Peyer's patch (tissue), 4 donors: Measurements from ENCODE around the gene FYB2. TPM values are rescaled to one million over a fixed set of nuclear protein-coding genes. Genes with fewer than 3 reads are reported as not detected.

Source experiments
- DNase-seq, 3 donors: peaks; one replicate each; pipeline ENCODE4 v3.0.0-alpha.2; 2017 to 2019
- H3K27ac ChIP-seq, 4 donors: fragments of 200-600 bp; sonication (generic); one replicate each; pipeline ENCODE4 v1.5.1; 2016 to 2019
- H3K27me3 ChIP-seq, 2 donors: fragments of 200-600 bp; sonication (generic); one replicate each; pipeline ENCODE4 v1.5.1; 2019
- H3K36me3 ChIP-seq, 3 donors: fragments of 200-600 bp; sonication (generic); one replicate each; pipeline ENCODE4 v1.5.1; 2016 to 2019
- H3K4me1 ChIP-seq, 4 donors: fragments of 200-600 bp; sonication (generic); one replicate each; pipeline ENCODE4 v1.5.1; 2016 to 2019
- H3K4me3 ChIP-seq, 4 donors: fragments of 200-600 bp; sonication (generic); 1 replicate in 3 of 4; 2 replicates in 1 of 4; pipeline ENCODE4 v1.5.1; 2016 to 2019; ENCODE audit warnings: mild to moderate bottlenecking in 1 of 4
- H3K9me3 ChIP-seq, 4 donors: fragments of 200-600 bp; sonication (generic); one replicate each; pipeline ENCODE4 v1.5.1; 2016 to 2019; ENCODE audit warnings: mild to moderate bottlenecking in 1 of 4
- CTCF ChIP-seq, 6 experiments: fragments of 450-650 bp in 4 of 6; fragments of 200-600 bp in 2 of 6; sonication (generic) in 1 of 6; IDR thresholded peaks; one replicate each; pipeline ENCODE4 v1.5.1; 2017 to 2019; ENCODE audit warnings: antibody characterized with exemption in 6 of 6, mild to moderate bottlenecking in 3 of 6, moderate library complexity in 1 of 6
- POLR2A ChIP-seq, 2 donors: fragments of 450-650 bp; IDR thresholded peaks; one replicate each; pipeline ENCODE4 v1.5.1; 2017; ENCODE audit warnings: antibody characterized with exemption in 2 of 2, mild to moderate bottlenecking in 2 of 2, moderate library complexity in 2 of 2
- total RNA-seq, 4 donors: library from RNA; depleted of rRNA; stranded (reverse); fragments of >200 nt; gene quantifications; one replicate each; pipeline ENCODE4 v1.1.0, GENCODE V29; 2016

The FYB2 gene
- total RNA-seq, 4 donors from 2014 or later, result 4.1 to 10.2 (median 8.4) TPM

DNA sequence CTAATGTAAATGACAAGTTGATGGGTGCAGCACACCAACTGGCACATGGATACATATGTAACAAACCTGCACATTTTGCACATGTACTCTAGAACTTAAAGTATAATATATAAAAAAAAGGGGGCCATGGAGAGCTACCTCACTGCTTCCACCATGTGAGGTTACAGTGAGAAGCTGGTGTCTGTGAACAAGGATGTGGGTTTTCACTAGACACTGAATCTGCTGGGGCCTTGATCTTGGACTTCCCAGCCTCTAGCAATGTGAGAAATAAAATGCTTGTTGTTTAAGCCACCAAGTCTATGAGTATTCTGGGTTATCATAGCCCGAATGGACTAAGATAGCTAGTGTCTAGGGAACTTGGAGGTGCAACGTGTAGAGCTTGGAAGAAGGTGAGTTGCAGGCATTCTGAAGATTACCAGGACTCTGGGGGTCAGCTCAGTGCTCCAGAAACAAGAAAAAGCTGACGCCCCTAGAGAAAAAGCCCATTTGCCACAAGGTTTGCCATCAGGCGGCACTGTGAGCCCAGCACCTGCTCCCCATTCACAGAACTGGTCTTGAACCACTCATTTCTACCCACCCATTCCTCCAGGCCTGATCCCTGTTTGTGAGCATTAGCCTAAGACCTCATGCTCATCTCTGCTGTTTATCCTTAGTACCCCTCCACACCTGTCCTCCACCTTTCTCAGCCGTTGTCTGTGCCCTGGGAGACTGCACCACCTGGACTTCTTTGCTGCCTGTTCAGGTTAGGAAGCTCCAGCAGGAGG lies 15.1 kb upstream of the FYB2 start:
- DNase-seq, result no peak
- H3K27me3 ChIP-seq, result no peaks in the 10 kb centered on the region
- H3K4me3 ChIP-seq, result no peak overlapping the region
- H3K9me3 ChIP-seq, result no peaks in the 10 kb centered on the region
- H3K27ac ChIP-seq, result no peak overlapping the region
- TF ChIP-seq POLR2A (IDR thresholded peaks at IDR 0.05) (no peak), CTCF (IDR thresholded peaks at IDR 0.05) (no peak)
- H3K36me3 ChIP-seq, result no peaks in the 10 kb centered on the region
- no peaks in the 10 kb centered on the region for H3K4me1 ChIP-seq

GRCh38 chr1:56833088-56833487 lies 13.9 kb upstream of the FYB2 start:
- TF ChIP-seq POLR2A (IDR thresholded peaks at IDR 0.05) (no peak), CTCF (IDR thresholded peaks at IDR 0.05) (no peak)
- no peaks in the 10 kb centered on the region for H3K27me3 ChIP-seq
- H3K4me1 ChIP-seq, result no peaks in the 10 kb centered on the region
- no peaks in the 10 kb centered on the region for H3K36me3 ChIP-seq
- H3K4me3 ChIP-seq, result no peak overlapping the region
- no peak for DNase-seq
- H3K9me3 ChIP-seq, result no peaks in the 10 kb centered on the region
- H3K27ac ChIP-seq, result no peak overlapping the region

- TF ChIP-seq CTCF (IDR thresholded peaks at IDR 0.05), result peak; percentile 28 to 93 (median 86)
- TF ChIP-seq POLR2A (IDR thresholded peaks at IDR 0.05), result no peak
- peak; percentile 40 to 86 (median 58) for DNase-seq
- H3K27ac ChIP-seq, result no peak overlapping the region
- H3K9me3 ChIP-seq, result no peaks in the 10 kb centered on the region
- no peaks in the 10 kb centered on the region for H3K4me1 ChIP-seq
- no peak overlapping the region for H3K4me3 ChIP-seq
- no peaks in the 10 kb centered on the region for H3K27me3 ChIP-seq
- H3K36me3 ChIP-seq, result no peaks in the 10 kb centered on the region
These were observed 12.9 kb upstream of the FYB2 start for GRCh38 chr1:56831871-56832693.

DNA sequence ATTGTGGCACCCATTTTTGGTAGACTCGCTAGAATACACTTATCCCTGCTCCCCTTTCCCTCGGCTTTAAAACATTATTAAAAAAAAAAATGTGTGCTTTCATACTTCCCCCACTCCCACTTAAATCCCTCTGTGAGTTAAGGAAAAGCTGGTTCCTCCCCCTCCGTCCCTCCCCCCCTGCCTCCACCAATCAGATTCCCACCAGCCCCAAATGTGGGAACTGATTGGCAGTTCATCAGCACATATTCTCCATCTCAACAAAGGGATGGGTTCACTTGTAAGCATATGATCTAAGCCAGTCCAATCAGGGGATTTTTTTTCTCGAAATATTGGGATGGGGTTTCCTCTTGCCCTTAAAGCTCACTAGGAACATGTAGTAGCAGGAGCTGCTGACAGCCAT lies 10.8 kb upstream of the FYB2 start:
- Histone ChIP-seq H3K4me1 (no peaks in the 10 kb centered on the region), H3K9me3 (no peaks in the 10 kb centered on the region), H3K36me3 (no peaks in the 10 kb centered on the region), H3K4me3 (no peak overlapping the region), H3K27ac (no peak overlapping the region), H3K27me3 (no peaks in the 10 kb centered on the region)
- no peak for TF ChIP-seq POLR2A (IDR thresholded peaks at IDR 0.05)
- no peak for TF ChIP-seq CTCF (IDR thresholded peaks at IDR 0.05)
- no peak for DNase-seq

DNA sequence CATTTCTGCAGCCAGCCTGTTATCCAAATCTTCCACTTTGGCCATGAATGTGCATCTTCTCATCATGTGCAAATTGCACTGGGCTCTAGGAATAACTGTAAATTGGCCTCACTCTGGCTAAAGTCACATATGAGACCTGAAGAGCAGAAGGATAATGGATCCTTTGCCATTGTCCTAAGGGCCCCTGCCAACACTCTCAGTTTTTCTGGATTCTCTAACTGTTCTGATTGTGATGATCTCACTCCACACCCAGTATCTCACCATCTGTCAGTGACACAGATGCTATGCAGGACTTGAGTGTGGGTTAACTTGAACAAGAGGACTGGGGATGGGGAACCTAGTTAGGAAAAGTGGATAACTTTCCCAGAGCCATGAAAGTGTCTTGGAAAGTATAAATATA lies 8.5 kb upstream of the FYB2 start:
- TF ChIP-seq POLR2A (IDR thresholded peaks at IDR 0.05) (no peak), CTCF (IDR thresholded peaks at IDR 0.05) (no peak)
- Histone ChIP-seq H3K27me3 (no peaks in the 10 kb centered on the region), H3K27ac (no peak overlapping the region), H3K36me3 (no peaks in the 10 kb centered on the region), H3K4me1 (no peaks in the 10 kb centered on the region), H3K4me3 (no peak overlapping the region), H3K9me3 (no peaks in the 10 kb centered on the region)
- DNase-seq, result no peak
